GM18520 (cell line): ENCODE measurements around the gene SPTBN2.

Source experiments
- ATAC-seq: cut with Tn5 transposase; IDR thresholded peaks from one replicate; pipeline ENCODE4 v1.9.1; 2021; ENCODE audit not compliant: unreplicated experiment

The SPTBN2 gene

GRCh38 chr11:66686100-66686785 lies 42.8 kb downstream of the SPTBN2 start:
- no peak for ATAC-seq

- no peak for ATAC-seq
These were observed 43.5 kb downstream of the SPTBN2 start for GRCh38 chr11:66685276-66686099.

- no peak for ATAC-seq
These were observed 44.4 kb downstream of the SPTBN2 start for GRCh38 chr11:66684635-66685034.

GRCh38 chr11:66683877-66684276 lies 45.1 kb downstream of the SPTBN2 start:
- no peak for ATAC-seq

GRCh38 chr11:66680966-66681645 lies 47.9 kb downstream of the SPTBN2 start:
- no peak for ATAC-seq

- ATAC-seq, result peak; percentile 88
These were observed 51.2 kb downstream of the SPTBN2 start, which contains the start of gene RBM4B for GRCh38 chr11:66677599-66678375. TSS of gene RBM4B (minus strand) at chr11:66677887. CDS start at chr11:66677079, 808 bp downstream.

GRCh38 chr11:66676931-66677598 lies 52.0 kb downstream of the SPTBN2 start:
- ATAC-seq, result no peak

- no peak for ATAC-seq
These were observed 52.6 kb downstream of the SPTBN2 start for GRCh38 chr11:66676282-66676919.

- no peak for ATAC-seq
These were observed 53.9 kb downstream of the SPTBN2 start for GRCh38 chr11:66674964-66675602.

- ATAC-seq, result no peak
These were observed 58.2 kb downstream of the SPTBN2 start for GRCh38 chr11:66670816-66671215.

- no peak for ATAC-seq
These were observed 63.6 kb downstream of the SPTBN2 start for GRCh38 chr11:66665369-66665768.

GRCh38 chr11:66663741-66664296 lies 65.2 kb downstream of the SPTBN2 start:
- ATAC-seq, result no peak

- ATAC-seq, result no peak
These were observed 69.3 kb downstream of the SPTBN2 start for GRCh38 chr11:66659763-66660162.

- ATAC-seq, result no peak
These were observed 75.9 kb downstream of the SPTBN2 start for GRCh38 chr11:66653123-66653522.

GRCh38 chr11:66652651-66653050 lies 76.4 kb downstream of the SPTBN2 start:
- no peak for ATAC-seq

- ATAC-seq, result no peak
These were observed 78.0 kb downstream of the SPTBN2 start for GRCh38 chr11:66651016-66651415.

GRCh38 chr11:66649903-66650302 lies 79.1 kb downstream of the SPTBN2 start:
- no peak for ATAC-seq

GRCh38 chr11:66646828-66647227 lies 82.2 kb downstream of the SPTBN2 start:
- no peak for ATAC-seq
